Activated naive CD4-positive, alpha-beta T cell treated with anti-CD3 and anti-CD28 coated beads, Interleukin-2, amount 50 U/mL, for 24 hours (primary cell): Measurements from ENCODE around the gene EPB41L4A.

ENCODE experiments used
- H3K27ac Mint-ChIP-seq: one replicate; pipeline ENCODE4 v1.8.0; 2021; ENCODE audit warnings: mild to moderate bottlenecking, mixed read lengths
- H3K27me3 Mint-ChIP-seq: one replicate; pipeline ENCODE4 v1.8.0; 2021; ENCODE audit warnings: mixed read lengths
- H3K36me3 Mint-ChIP-seq: one replicate; pipeline ENCODE4 v1.8.0; 2021; ENCODE audit warnings: mixed read lengths
- H3K4me1 Mint-ChIP-seq: one replicate; pipeline ENCODE4 v1.8.0; 2021; ENCODE audit warnings: mixed read lengths
- H3K4me3 Mint-ChIP-seq: one replicate; pipeline ENCODE4 v1.8.0; 2021; ENCODE audit warnings: mild to moderate bottlenecking, mixed read lengths
- H3K9me3 Mint-ChIP-seq: one replicate; pipeline ENCODE4 v1.8.0; 2021; ENCODE audit warnings: mixed read lengths

Gene EPB41L4A

DNA sequence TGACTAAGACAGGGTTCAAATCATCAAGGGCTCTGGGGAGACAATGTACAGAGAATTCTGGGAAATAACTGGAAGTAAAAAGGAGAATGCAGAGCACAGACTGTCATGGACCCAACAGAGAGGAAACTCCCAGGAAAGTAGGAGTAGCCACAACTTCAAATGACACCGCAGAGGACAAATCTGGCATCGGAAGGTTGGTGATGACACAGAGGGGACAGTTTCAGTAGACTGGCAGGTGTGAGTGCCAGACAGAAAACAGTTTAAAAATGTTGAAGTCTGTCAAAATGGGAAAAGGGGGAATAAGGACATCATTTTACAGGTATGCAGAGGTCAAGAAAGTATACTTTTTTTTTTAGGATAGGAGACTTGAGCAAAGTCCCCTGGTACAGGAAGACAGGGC, 70.2 kb downstream of the EPB41L4A start:
- Mint-ChIP-seq H3K4me1 (no peaks in the 10 kb centered on the region), H3K27ac (no peak overlapping the region), H3K4me3 (no peak overlapping the region), H3K36me3 (no peaks in the 10 kb centered on the region), H3K27me3 (peaks cover 1% of the 10 kb centered on the region), H3K9me3 (no peaks in the 10 kb centered on the region)

DNA sequence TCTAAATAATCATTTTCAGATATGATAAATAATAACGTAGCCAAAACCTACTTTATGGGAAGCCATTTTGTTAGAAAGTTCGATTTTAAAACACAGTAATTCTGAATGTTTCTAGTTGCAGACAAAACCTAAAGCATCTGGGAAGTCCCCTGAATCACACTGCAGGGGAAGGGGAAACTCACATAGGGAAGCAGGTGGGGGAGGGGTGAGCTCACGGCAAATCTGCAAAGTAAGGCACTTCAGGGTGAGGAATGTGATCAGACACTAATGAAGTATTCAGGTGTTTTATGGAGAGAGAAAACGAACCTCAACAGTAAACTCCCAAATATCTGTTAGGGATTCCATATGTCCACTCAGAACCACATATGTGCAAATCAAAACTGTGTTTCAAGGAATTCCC, 70.7 kb downstream of the EPB41L4A start:
- H3K4me1 Mint-ChIP-seq: no peaks in the 10 kb centered on the region

DNA sequence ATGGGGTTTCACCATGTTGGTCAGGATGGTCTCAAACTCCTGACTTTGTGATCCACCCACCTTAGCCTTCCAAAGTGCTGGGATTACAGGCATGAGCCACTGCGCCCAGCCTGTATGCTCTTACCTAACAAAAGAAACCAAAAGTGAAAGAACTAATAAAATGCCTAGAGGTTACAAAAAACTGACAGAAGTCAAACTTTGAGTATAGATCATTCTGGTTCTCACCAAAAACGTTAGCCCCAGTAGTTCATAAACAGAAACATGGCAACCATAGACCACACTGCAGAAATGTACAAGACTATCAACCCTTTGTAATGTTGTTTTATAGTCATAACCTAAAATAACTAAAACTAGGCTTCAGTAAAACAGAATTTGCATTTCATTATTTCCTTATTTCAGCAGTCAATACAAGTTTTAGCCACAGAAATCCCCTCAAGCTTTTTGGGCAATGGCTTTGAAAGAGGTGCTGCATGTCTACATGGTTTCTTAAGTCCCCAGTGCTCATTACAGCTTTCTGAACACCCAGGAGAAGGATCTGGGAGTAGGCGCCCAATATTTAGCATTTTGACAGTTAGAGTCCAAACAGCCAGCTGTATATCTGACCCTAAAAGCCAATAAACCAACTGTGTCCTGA, 72.5 kb downstream of the EPB41L4A start:
- H3K4me3 Mint-ChIP-seq: no peak overlapping the region
- H3K27ac Mint-ChIP-seq: no peak overlapping the region
- no peaks in the 10 kb centered on the region for H3K36me3 Mint-ChIP-seq
- H3K27me3 Mint-ChIP-seq: peaks cover 1% of the 10 kb centered on the region
- H3K9me3 Mint-ChIP-seq: no peaks in the 10 kb centered on the region
- H3K4me1 Mint-ChIP-seq: no peaks in the 10 kb centered on the region

More for the DNA sequence above, 70.7 kb downstream of the EPB41L4A start:
- H3K36me3 Mint-ChIP-seq: no peaks in the 10 kb centered on the region
- no peak overlapping the region for H3K27ac Mint-ChIP-seq
- peaks cover 1% of the 10 kb centered on the region for H3K27me3 Mint-ChIP-seq
- H3K4me3 Mint-ChIP-seq: no peak overlapping the region
- H3K9me3 Mint-ChIP-seq: no peaks in the 10 kb centered on the region

DNA sequence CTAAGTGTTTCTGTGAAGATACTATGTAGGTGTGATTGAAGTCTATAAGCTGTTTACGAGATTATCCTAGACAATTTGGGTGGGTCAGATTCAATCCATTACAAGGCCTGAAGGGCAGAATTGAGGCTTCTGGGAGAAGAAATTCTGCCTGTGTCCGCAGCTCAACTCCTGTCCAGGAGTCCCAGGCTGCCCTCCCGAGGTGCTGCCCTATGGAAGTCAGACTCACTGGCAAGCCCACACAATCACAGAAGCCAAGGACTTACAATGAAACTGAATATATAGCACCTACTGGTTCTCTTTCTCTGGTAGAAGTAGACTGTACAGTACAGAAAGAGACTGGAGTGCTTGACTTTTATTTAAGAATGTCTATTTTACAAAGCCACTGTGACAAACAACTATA, 74.5 kb downstream of the EPB41L4A start:
- H3K27me3 Mint-ChIP-seq: peaks cover 1% of the 10 kb centered on the region
- H3K36me3 Mint-ChIP-seq: no peaks in the 10 kb centered on the region
- no peak overlapping the region for H3K27ac Mint-ChIP-seq
- no peaks in the 10 kb centered on the region for H3K4me1 Mint-ChIP-seq
- H3K9me3 Mint-ChIP-seq: no peaks in the 10 kb centered on the region
- no peak overlapping the region for H3K4me3 Mint-ChIP-seq

DNA sequence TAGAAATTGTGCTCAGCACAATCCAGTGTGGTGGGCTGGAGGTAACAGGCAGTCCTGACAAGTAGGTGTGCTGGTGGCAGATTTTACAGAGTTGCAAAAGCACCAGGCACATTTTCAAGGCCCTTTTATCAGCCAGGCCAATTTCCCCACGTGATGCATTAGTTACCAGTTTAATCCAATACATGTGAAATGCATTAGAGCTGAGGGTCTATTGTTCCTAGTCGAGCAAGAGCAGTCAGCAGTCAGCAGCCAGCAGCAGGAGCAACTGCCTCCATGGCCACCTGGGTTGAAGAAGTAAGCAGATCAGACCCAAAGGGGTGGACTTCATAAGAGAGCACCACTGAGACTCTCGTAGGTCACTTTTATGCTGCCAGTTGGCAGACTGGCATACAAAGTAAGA, 76.7 kb downstream of the EPB41L4A start:
- Mint-ChIP-seq H3K27me3 (peaks cover 1% of the 10 kb centered on the region), H3K4me1 (no peaks in the 10 kb centered on the region), H3K9me3 (no peaks in the 10 kb centered on the region), H3K36me3 (no peaks in the 10 kb centered on the region), H3K4me3 (no peak overlapping the region), H3K27ac (no peak overlapping the region)

DNA sequence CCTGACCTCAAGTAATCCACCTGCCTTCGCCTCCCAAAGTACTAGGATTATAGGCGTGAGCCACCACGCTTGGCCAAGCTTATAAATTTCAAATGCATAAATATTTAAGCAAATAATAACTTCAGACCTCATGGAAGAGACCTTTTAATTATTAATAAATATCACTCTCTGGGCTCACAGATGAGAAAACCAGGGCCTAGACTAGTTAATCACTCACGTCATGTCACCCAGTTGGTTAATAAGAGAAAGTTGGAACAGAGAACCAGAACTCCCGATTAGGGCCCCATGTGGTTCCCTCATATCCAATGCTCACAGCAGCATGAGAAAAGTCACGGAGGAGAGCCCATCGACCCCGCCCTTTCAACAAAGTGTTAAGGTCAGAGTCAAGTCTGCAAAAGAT, 79.3 kb downstream of the EPB41L4A start:
- Mint-ChIP-seq H3K4me1 (no peaks in the 10 kb centered on the region), H3K4me3 (no peak overlapping the region), H3K36me3 (no peaks in the 10 kb centered on the region), H3K9me3 (no peaks in the 10 kb centered on the region), H3K27ac (no peak overlapping the region), H3K27me3 (peaks cover 1% of the 10 kb centered on the region)

DNA sequence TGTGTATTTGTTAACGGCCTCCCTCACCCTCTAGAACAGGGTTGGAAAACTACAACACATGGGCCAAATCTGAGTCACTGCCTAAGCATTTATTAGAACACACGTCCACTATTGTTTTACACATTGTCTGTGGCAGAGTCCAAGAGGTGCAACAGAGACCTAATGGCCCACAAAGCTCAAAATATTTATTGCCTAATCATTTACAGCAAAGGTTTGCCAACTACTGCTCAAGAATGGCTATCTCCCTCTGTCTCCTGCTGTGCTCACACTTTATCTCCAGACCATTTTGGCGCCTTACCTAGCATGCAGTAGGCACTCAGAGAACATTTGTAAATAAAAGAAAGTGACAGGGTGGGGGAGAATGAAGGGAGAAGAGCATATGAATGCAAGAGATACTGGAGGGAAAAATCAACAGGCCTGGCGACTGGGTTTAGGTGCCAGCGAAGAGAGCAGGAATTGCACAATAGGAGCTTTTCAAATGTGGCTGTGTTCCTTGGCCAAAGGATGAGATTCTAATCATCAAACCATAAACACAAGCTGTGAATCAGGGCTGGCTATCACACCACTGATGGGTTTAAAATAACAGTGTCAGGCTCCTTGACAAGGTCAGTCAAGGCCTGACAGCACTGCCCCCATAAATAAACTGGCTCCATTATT, 80.3 kb downstream of the EPB41L4A start:
- Mint-ChIP-seq H3K36me3 (no peaks in the 10 kb centered on the region), H3K4me1 (no peaks in the 10 kb centered on the region), H3K4me3 (no peak overlapping the region), H3K27me3 (no peaks in the 10 kb centered on the region), H3K9me3 (no peaks in the 10 kb centered on the region), H3K27ac (no peak overlapping the region)

DNA sequence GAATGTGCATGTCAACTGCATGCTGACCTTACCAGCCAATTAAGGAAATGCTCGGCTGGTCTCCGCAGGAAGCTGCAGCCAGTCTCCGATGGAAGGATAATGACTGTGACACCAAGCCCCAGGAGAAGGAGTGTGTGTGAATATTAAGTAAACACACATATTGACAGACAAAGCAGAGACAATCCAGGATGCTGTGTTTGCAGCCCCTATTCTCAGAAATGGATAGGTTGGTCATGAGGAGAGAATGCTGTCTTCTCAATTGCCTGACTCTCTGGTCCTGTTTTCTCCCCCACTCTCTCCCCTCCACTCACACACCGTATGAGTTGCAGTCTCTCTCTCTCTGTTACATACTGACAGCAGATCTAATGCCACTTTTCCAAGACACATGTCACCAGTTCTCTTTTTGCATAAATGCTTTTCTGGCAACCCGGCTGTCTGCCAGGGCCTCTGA, 85.7 kb downstream of the EPB41L4A start:
- Mint-ChIP-seq H3K36me3 (no peaks in the 10 kb centered on the region), H3K9me3 (no peaks in the 10 kb centered on the region), H3K4me1 (no peaks in the 10 kb centered on the region), H3K27ac (no peak overlapping the region), H3K4me3 (no peak overlapping the region), H3K27me3 (peaks cover 2% of the 10 kb centered on the region)

DNA sequence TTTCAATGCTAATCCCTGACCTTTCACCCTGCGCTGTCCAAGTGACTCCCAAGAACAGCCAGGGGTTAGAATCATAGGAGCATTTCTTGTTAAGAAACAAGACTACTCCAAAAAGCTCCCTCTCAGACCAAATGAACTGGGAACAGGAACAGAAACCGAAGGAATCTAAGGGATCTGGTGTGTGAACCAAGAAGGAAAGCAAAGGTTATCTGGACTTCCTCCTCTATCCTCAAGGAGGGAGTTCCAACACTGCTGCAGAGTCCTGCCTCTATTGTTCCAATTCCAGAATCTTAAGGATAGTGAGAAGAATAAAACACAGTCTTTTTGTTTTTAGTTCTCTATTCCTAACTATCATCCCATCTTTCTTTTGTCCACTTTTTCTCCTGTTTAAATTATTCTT, 87.2 kb downstream of the EPB41L4A start:
- Mint-ChIP-seq H3K27me3 (peaks cover 2% of the 10 kb centered on the region), H3K27ac (no peak overlapping the region), H3K36me3 (no peaks in the 10 kb centered on the region), H3K4me3 (no peak overlapping the region), H3K9me3 (no peaks in the 10 kb centered on the region), H3K4me1 (no peaks in the 10 kb centered on the region)

DNA sequence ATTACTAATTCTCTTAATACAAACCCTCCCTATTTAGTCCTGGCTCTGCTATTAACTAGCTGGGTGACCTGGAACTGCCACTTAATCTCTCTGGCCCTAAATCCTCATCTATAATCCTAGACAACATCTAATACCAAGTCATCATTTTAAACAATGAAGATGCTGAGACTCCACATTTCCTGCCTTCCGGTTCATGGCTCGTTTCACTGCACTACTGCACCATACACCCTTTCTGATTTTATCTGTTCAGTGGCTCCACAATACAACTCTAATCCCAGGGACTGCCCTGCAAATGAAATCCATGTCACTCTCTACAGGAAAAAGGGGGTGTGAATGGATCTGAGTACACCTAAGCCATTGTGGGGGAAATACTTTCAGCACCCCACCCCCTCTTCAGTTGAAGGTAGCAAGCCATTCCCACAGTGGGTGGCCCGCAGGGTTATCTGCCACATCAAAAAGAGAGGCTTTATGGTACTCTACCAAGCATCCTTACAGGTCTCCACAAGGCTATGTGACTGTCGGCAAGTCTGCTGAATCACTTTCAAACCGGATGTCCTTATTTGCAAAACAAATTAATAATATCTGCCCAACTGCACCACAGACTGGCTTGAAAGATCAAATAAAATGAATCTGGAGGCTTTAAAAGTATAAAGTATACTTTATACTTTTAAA, 89.5 kb downstream of the EPB41L4A start:
- Mint-ChIP-seq H3K4me3 (no peak overlapping the region), H3K4me1 (no peaks in the 10 kb centered on the region), H3K27ac (no peak overlapping the region), H3K36me3 (no peaks in the 10 kb centered on the region), H3K27me3 (peaks cover 4% of the 10 kb centered on the region), H3K9me3 (no peaks in the 10 kb centered on the region)

DNA sequence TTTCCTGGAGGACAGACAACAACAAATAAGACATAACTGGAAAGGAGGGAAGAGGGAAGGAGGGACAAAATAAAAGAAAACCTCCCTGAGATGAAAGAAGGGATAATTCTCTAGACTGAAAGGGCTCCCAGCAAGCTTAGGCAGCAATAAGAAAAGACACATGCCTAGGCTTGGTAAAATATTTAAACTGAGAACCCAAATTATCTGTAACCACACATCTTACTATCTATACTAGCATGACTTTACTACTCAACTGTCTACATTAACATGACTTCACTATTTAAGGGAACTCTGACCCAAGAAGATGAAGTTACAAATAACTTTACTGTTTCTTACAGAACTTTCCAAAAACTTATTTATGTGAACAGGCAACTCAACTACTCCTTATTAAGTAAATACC, 95.9 kb downstream of the EPB41L4A start:
- Mint-ChIP-seq H3K36me3 (no peaks in the 10 kb centered on the region), H3K27me3 (peaks cover 19% of the 10 kb centered on the region), H3K4me3 (no peak overlapping the region), H3K9me3 (no peaks in the 10 kb centered on the region), H3K27ac (no peak overlapping the region), H3K4me1 (no peaks in the 10 kb centered on the region)

DNA sequence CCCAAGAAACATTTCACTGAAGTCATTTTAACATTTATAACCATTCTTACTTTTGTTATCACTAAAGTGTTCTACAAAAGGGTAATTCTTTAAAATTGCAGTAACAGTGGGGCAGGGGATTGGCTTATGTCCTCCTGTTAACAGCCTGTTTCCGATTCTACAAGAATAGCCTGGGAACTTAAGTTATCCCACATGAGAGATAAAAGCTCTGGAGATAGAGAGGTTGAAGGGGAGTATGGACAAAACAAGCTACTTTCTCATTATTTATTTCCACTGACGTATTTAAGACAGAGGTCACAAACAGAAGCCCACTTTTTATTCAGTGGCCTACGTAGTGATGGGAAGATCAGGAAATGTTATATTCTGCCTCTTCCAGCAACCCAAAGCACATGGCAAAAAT, 98.7 kb downstream of the EPB41L4A start:
- Mint-ChIP-seq H3K9me3 (no peaks in the 10 kb centered on the region), H3K4me3 (no peak overlapping the region), H3K36me3 (no peaks in the 10 kb centered on the region), H3K27me3 (peaks cover 19% of the 10 kb centered on the region), H3K4me1 (no peaks in the 10 kb centered on the region), H3K27ac (no peak overlapping the region)

DNA sequence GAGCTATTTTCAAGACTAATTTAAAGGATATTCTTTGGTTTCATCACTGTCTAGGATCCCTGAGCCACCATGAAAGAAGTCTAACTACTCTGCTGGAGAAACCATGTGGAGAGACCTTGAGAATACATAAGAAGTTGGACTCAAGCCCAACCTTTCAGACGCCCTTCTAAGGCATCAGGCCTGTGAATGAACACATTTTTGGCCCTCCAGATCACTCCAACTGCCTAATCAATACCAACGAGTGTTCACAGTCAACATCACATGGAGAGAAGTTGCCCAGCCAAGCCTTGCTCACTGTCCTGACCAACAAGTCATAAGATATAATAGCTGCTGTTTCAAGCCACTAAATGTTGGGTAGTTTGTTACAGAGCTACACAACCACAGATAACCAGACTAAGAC, 100.7 kb downstream of the EPB41L4A start:
- Mint-ChIP-seq H3K27ac (no peak overlapping the region), H3K4me1 (no peaks in the 10 kb centered on the region), H3K27me3 (peaks cover 19% of the 10 kb centered on the region), H3K36me3 (no peaks in the 10 kb centered on the region), H3K4me3 (no peak overlapping the region), H3K9me3 (peaks cover 5% of the 10 kb centered on the region)

DNA sequence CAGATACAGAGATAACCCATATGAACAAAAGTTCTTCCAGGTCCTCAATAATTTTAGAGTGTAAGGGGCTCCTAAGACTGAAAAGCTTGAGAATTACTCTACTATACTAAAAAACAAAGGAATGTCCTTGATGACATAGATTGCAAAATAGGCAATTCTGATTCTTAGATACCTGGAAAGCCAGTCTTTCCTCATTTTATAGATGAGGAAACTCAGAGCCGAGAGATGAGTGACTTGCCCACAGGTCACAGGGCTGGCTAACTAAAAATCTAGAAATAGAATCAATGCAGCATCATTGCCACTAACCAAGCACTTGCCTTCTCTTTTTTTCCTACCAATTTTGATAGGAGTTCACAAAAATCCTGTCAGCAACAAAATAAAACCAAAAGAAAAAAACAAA, 101.2 kb downstream of the EPB41L4A start:
- Mint-ChIP-seq H3K36me3 (no peaks in the 10 kb centered on the region), H3K4me1 (no peaks in the 10 kb centered on the region), H3K27ac (no peak overlapping the region), H3K27me3 (peaks cover 21% of the 10 kb centered on the region), H3K9me3 (peaks cover 5% of the 10 kb centered on the region), H3K4me3 (no peak overlapping the region)

DNA sequence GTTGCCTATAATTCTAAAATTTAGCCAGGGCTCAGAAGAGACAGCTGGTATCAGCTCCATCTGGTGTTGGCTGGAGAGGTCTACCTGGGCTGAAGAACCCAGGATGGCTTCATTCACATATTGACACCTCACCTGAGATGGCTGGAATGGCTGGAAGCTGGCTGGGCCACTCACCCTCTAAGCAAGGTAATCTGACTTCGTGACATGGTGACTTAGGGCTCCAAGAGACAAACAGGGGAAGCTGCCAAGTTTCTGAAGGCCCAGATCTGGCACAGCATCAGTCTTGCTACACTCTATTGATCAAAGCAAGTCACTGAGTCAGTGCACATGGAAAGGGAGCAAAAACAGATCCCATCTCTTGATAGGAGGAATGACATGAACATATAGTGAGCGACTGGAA, 102.3 kb downstream of the EPB41L4A start:
- Mint-ChIP-seq H3K4me3 (no peak overlapping the region), H3K27ac (no peak overlapping the region), H3K36me3 (no peaks in the 10 kb centered on the region), H3K4me1 (no peaks in the 10 kb centered on the region), H3K9me3 (peaks cover 5% of the 10 kb centered on the region), H3K27me3 (peaks cover 21% of the 10 kb centered on the region)

DNA sequence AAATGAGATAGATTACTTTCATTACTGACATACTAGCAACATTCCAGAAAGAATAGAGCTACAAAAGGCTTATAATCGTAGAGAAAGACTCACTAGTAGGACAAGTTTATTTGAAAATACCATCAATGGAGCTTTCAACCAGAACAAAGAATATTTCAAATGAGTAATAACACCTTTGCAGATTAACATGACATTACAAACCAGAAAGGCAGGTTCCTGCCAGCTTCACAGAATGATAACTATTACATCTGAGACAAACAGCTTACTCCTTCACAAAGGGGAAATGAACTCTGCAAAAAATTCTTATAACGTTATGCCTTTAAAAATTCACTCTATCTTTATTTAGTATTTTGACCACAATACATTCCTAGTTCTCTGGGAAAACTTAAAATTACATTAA, 103.1 kb downstream of the EPB41L4A start:
- peaks cover 22% of the 10 kb centered on the region for H3K27me3 Mint-ChIP-seq

More for the DNA sequence above, 103.1 kb downstream of the EPB41L4A start:
- Mint-ChIP-seq H3K4me3 (no peak overlapping the region), H3K36me3 (no peaks in the 10 kb centered on the region), H3K9me3 (peaks cover 5% of the 10 kb centered on the region), H3K27ac (no peak overlapping the region), H3K4me1 (no peaks in the 10 kb centered on the region)
